HG03097 (cell line): Measurements from ENCODE around the gene PAIP2.
A peak's percentile ranks its signal among the peaks of the same experiment; 100 is the strongest.
"Not testable (repeated sequence)": the region's sequence is repeated elsewhere in the genome, so short reads cannot be mapped to it uniquely, and the experiment has no call there.

Source experiments
- ATAC-seq: cut with Tn5 transposase; IDR thresholded peaks from one replicate; pipeline ENCODE4 v1.9.1; 2021; ENCODE audit not compliant: unreplicated experiment, low FRiP score

Gene PAIP2

DNA sequence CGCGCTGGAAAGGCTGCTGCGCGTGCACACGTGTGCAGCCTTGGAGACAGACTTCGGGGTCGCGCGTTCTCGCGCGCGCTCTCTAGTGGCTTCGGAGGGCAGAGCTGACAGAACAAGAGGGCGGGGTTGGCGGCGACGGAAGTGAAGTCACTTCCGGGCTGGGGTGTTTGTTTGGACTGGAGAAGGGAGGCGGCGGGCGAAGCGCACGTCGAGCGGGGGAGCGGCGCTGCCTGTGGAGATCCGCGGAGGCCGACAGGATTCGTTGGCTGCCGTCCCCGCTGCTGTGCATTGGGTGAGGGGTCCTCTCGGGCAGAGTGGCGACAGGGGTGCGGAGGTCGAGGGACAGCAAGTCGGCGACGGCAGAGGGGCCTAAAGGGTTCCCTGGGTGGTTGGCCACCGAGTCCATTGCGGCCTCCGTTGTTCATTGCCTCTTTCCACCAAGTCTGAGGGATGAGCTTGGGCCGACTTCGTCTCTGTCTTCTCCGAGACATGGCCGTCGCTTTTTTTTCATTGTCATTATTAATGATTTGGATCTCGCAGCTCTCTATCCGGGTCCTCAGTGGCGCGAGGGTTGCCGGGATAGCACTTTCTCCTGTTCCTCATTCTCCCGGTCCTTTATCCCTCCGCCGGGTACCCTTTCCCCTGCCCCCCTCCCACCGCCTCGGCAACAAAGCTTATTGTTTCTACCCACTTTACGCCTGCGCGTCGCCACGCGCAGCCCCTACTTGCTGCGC lies at the start of gene PAIP2:
Gene PAIP2 (plus strand): TSS at position 166 of the 734 bp plus-strand sequence. CDS start 21,931 bp downstream, outside the sequence.
- peak; percentile 94 for ATAC-seq

- ATAC-seq = no peak
These were observed 48.5 kb upstream of the PAIP2 start for GRCh38 chr5:139293202-139293506.

DNA sequence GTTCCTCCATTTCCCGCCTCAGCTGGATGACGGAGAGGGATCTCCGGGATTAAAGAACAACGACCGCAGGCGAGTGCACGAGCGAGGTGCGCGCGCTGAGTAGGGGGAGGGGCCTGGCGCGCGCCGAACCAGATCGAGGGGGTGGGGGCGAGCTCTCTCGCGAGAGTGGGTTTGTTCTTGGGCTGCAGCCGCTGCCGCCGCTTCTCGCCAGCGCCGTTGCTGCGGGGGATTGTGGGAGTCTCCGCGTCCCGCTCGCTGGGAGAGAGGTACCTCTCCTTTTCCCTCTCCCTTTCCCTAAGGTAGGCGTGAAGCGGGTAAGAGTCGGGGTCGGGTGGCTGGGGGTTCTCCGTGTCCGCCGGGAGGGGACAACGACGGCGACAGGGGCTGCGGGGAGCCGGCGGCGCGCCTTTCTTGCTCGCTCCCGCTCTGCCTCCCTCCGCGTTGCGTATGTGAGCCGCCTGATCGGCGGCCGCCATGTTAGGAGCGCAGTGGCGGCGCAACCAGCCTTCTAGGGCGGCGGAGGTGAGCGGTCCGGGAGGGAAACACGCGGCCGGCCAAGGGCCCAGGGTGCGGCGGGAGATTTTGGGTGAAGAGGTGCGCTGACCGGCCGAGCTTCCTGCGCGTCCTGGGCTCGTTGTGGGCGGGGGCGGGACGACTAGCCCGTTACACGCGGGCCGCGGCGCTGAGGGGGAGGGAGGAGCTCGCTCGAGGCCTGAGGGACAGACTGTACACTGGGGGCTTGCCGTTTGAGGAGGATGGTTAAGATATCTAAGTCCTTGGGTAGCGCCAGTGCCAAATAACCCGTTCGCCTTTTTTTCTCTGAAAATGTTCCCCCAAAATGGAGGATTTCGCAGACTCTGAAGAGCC lies 47.9 kb upstream of the PAIP2 start, which contains the start of gene MATR3:
Gene MATR3 (plus strand): TSS at position 234 of the 867 bp plus-strand sequence. CDS start 13,676 bp downstream, outside the sequence.
- peak; percentile 66 for ATAC-seq

DNA sequence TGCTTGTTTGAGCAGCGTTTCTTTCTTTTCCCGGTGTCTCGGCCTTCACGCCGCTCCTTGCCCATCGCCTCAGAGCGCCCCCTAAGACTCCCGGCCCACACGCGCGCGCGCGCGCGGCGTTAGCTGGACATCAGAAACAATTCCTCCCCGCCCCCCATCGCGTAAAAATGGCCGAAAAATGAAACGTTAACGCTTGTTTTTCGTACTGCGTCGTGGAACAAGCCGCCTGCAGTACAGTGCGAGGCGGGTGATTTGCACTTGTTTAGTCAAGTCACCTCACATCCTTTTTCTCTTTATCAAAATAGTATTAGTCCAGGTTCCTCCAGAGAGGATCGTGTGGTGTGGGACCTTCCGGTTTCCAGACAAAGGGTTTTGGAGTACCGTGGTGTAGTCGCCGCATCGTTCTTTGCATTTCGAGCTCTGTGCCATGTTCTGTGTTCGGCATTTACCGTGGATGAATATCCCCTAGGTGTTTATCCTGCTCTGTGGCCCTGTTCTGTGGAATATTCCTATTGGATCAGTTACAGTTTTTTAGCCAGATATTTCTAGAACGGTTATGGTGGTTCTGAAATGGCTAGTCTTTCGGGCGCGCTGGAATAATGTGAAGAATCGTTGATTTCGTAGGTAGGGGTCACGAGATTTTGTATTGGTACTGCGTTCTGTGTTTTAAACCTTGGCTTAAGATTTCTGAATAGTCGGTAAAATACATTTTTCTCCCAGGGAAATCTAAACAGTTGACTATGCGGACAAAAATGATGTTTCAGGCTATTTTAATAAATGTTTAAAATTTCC lies 47.1 kb upstream of the PAIP2 start:
- ATAC-seq = peak; percentile 19

DNA sequence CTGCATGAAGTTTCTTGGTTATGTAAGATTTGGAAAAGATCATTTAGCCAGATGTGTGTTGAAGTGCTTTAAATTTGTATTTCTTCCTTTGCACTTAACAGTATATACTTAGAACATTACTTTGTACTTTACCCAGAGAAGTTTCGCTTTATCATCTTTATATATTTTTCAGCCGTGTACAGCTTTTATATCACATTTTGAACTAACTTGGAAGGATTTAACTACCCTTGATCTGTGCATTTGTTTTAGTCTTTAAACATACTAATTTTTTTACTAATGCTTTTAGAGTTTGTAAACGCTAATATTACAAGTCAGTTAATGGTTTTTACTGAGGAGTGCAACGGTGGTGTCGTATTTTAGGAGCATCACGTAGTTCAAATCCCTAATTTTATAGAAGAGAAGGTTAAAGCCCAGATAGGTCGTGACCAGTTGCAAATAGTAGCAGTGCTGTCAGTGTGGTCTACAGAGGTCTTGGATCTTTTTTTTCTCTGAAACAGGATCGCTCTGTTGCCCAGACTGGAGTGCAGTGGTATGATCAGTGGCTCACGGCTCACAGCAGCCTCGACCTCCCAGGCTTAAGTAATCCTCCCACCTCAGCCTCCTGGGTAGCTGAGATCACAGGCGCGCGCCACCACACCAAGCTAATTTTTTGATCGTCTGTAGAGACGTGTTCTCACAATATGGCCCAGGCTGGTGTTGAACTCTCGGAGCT lies 46.2 kb upstream of the PAIP2 start:
- no peak for ATAC-seq

- no peak for ATAC-seq
These were observed 45.5 kb upstream of the PAIP2 start for GRCh38 chr5:139296198-139296597.

DNA sequence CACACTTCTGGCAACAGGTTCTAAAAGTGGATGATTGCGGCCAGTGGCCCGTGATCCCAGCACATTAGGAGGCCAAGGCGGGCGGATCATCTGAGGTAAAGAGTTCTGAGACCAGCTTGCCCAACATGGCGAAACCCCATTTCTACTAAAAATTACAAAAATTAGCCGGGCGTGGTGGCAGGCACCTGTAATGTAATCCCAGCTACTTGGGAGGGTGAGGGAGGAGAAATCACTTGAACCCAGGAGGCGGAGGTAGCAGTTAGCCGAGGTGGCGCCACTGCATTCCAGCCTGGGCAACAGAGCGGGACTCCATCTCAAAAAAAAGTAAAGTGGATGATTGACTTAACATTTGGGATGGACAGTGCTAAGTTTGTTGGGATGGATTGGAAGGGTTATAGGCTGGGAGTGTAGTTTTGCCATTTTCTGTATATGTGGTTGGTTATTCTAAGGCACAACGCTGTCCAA lies 44.8 kb upstream of the PAIP2 start:
- ATAC-seq = no peak

DNA sequence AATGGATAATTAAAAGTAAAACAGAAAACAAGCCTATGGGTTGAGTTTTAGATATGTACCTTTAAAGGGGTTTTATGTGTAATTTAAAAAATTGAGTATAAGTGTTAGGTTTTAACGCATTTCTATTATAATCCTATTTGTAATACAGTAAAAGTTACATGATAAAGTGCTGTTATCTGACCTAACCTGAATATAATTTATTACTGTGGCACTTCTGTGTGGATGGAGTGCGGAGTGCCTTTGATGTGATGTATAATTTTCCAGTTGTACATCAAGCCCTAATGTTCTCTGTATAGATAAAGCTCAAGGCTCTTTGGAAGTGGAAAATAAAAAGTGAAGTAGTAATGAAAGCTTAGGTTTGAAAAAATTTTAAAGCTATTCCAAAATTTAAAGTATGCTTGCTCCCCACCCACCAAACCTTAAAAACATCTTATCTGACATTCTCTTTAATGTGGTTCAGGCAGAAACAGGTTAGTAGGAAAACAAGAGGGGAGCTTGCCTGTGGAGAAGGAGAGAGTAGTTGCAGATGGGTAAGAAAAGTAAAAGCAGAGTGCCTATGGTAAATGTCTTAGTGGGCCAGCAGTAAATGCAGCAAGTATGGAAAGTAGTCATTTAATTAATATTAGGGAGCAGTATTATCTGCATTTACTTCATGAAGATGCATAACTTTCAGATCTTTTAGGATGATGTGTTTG lies 44.1 kb upstream of the PAIP2 start:
- ATAC-seq = no peak

DNA sequence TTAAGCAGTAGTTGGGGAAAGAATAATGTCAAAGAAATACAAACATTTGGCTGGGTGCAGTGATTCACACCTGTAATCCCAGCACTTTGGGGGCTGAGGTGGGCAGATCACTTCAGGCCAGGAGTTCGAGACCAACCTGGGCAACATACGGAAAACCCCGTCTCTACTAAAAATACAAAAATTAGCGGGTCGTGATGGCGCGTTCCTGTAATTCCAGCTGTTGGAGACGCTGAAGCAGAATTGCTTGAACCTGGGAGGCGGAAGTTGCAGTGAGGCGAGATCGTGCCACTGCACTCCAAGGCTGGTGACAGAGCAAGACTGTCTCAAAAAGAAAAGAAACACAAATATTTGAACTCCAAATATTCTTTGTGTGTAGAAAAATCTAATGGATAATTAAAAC lies 43.4 kb upstream of the PAIP2 start:
- ATAC-seq = no peak

DNA sequence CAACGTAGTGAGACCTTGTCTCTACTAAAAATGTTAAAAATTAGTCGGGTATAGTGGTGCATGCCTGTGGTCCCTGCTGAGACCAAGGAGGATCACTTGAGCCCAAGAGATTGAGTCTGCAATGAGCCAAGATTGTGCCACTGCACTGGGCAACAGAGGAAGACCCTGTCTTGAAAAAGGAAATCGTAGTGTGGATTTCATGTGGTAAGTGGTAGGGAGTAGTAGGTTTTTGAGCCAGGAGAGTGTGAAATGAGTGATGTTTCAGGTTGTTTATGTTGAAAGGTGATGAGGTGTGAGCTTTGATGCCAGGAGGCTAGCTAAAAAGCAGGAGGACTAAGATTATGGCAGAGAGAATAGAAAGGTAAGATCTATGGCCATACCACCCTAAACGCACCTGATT lies 42.2 kb upstream of the PAIP2 start:
- no peak for ATAC-seq

DNA sequence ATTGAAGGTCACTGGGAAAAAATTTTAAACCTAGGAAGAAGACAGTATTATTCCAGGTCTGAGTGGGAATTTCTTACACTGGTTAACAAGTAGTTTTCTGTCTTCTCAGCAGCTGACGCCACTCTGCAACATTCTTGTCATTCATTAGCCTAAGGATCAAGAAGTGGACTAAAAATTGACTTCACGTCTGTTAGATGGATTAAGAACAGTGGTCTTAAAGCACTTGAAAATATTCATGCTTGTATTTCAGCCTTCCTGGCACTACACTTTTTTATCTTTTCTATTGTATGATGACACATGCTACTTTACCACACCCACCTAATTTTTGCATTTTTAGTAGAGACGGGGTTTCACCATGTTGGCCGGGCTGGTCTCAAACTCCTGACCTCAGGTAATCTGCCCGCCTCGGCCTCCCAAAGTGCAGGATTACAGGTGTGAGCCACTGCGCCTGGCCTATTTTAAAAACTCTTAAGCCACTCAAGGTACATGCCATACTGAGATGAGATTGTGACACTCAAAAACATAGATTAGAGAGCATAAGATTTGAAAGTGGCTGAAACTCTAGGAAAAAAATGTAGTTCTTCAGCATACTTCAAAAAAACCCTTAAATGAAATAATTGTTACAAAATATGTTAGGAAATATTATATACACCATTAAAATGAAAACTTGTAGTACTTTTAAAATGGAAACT lies 39.7 kb upstream of the PAIP2 start:
- no peak for ATAC-seq

GRCh38 chr5:139304391-139305324 lies 37.0 kb upstream of the PAIP2 start:
- ATAC-seq = no peak

GRCh38 chr5:139306197-139306596 lies 35.5 kb upstream of the PAIP2 start:
- ATAC-seq = no peak

DNA sequence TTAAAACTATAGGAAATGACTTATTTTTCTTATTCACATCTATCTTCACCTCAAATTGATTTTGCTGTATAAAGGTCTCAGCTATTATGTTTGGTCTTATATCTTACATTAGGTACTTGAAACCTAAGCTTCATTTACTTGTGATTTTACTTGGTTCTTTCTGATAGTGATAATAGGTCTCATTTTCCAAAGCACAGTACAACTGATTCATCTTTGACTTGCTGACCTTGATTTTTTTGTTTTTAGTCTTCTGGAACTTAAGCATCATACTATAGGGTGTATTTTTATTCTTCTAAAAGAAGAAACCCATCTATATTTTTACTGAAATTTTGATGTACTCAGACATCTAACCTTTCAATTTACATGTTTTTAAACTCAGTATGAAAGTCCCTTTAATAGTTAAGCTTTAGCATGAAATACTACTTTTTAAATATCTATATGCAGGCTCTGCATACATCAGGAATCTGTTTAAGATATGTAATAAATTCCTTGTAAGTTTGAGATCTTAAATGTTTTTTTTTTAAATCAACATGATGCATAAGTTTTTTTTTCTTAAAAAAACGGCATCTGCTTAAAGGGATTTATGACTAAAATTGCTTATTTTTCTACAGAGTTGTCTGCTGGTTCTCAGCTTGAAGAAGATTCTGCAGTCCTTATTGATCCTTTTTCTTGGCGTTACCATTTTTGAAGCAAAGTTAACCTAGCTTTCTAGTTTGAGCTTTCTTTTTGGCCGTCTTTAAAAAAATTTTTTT lies 34.9 kb upstream of the PAIP2 start:
- ATAC-seq = no peak

DNA sequence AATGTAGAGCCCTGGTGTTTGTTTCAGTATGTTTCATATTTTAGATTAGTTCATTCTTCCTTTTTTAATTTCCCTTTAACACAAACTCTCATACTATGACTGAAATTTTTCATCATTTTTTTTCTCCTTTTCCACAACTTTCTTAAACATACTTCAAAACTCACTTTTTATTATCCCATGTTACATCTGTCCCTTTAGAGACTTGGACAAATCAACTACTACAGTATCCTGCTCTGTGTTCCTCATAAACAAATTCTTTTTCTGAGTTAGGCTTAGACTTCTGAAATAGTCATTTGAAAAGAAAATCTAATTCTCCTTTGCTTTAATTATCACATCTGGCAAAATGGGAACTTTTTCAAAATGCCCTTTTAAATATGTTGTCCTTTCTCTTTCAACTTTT lies 32.9 kb upstream of the PAIP2 start:
- no peak for ATAC-seq

DNA sequence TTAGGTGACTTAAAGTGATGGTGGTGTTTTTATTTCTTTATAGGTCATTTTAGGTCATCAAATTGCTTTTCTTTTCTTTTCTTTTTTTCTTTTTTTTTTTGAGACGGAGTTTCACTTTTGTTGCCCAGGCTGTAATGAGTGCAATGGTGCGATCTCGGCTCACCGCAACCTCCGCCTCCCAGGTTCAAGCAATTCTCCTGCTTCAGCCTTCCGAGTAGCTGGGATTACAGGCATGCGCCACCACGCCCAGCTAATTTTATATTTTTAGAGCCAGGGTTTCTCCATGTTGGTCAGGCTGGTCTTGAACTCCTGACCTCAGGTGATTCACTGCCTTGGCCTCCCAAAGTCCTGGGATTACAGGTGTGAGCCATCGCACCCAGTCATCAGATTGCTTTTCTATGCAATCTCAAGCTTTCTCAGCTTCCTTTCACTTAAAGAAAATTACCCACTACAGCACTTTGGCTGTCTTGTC lies 30.9 kb upstream of the PAIP2 start:
- not testable (repeated sequence) for ATAC-seq

DNA sequence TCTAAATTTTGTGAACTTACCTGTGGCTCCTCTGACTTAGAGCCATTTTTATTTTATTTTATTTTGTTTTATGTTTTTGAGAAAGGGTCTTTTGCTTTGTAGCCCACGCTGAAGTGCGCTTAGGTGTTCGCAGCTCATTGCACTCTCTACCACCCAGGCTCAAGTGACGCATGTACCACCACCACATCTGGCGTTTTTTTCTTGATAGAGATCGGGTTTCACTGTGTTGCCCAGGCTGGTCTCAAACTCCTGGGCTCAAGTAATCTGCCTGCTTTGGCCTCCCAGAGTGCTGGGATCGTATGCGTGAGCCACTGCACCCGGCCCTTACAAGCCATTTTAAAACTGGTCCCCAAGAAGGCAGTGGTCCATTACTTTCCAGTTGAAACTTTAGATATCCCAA lies 29.6 kb upstream of the PAIP2 start:
- no peak for ATAC-seq
